Gastroesophageal sphincter (tissue), 4 donors: ENCODE data around the gene CHD6. TPM values are rescaled to one million over a fixed set of nuclear protein-coding genes. Genes with fewer than 3 reads are reported as not detected.

Experiments
- ATAC-seq: fragments of 150-250 bp; one replicate; pipeline ENCODE4 v1.9.1; 2016; ENCODE audit warnings: mild to moderate bottlenecking, moderate library complexity
- H3K27ac ChIP-seq, 4 donors: fragments of 200-600 bp; sonication (generic) in 3 of 4; 1 replicate in 3 of 4; 2 replicates in 1 of 4; pipeline ENCODE4 v1.5.1; 2016 to 2019
- H3K27me3 ChIP-seq: fragments of 200-600 bp; sonication (generic); one replicate; pipeline ENCODE4 v1.5.1; 2019
- H3K36me3 ChIP-seq, 2 donors: fragments of 200-600 bp; sonication (generic); one replicate each; pipeline ENCODE4 v1.5.1; 2019; ENCODE audit warnings: control low read depth in 1 of 2
- H3K4me1 ChIP-seq, 3 donors: fragments of 200-600 bp; sonication (generic); 1 replicate in 2 of 3; 2 replicates in 1 of 3; pipeline ENCODE4 v1.5.1; 2016 to 2019; ENCODE audit warnings: control low read depth in 2 of 3
- H3K4me3 ChIP-seq, 2 donors: fragments of 200-600 bp; sonication (generic); one replicate each; pipeline ENCODE4 v1.5.1; 2019; ENCODE audit warnings: mild to moderate bottlenecking in 1 of 2, moderate library complexity in 1 of 2
- H3K9me3 ChIP-seq, 3 donors: fragments of 200-600 bp; sonication (generic); one replicate each; pipeline ENCODE4 v1.5.1; 2017 to 2019; ENCODE audit warnings: control low read depth in 2 of 3
- EP300 ChIP-seq: sonication (generic); formaldehyde crosslinking; IDR thresholded peaks from one replicate; pipeline ENCODE4 v1.6.1; 2017; ENCODE audit warnings: antibody characterized with exemption, mild to moderate bottlenecking
- POLR2A ChIP-seq, 2 donors: fragments of 450-650 bp; IDR thresholded peaks; one replicate each; pipeline ENCODE4 v1.6.1; 2017; ENCODE audit warnings: antibody characterized with exemption in 2 of 2, mild to moderate bottlenecking in 2 of 2, moderate library complexity in 1 of 2
- POLR2AphosphoS5 ChIP-seq: sonication (generic); formaldehyde crosslinking; IDR thresholded peaks from one replicate; pipeline ENCODE4 v1.6.1; 2017; ENCODE audit warnings: antibody characterized with exemption
- WGBS, 2 donors: methylation state at CpG; one replicate each; pipeline ENCODE4 v1.1.5; 2018; ENCODE audit warnings: low coverage in 1 of 2; 5-methylcytosine and 5-hydroxymethylcytosine counted together
- total RNA-seq, 4 donors: library from RNA; depleted of rRNA; stranded (reverse); fragments of >200 nt; gene quantifications; one replicate each; pipeline ENCODE4 v1.1.0, GENCODE V29; 2016
- TF ChIP-seq, protein P1 (sequence below), 4 experiments: fragments of 200-600 bp in 2 of 4; fragments of 450-650 bp in 2 of 4; sonication (generic) in 1 of 4; IDR thresholded peaks; one replicate each; pipeline ENCODE4 v1.5.1; 2017 to 2019; ENCODE audit warnings: antibody characterized with exemption in 4 of 4, mild to moderate bottlenecking in 2 of 4, moderate library complexity in 2 of 4

The CHD6 gene
- total RNA-seq, 4 donors from 2014 or later = 37.4 to 58.3 (median 40.4) TPM

DNA sequence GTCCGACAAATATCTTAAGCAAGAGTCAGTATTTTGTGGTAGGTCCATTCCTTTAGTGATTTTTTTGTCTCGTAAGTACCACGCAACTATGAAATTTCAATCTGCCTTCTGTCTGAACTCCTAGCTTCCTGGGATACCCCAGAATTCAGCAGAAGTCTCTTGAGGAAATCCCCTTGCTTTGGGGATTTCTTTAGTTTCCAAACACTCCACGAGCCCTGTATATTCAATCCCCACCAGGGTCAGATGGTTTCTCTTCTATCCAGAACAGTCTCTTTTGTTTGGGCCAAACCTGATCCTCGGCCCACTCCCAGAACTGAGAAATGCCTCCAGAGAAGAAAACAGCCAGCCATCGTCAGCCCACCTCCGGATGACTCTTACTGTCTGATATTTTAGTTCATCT lies 113.0 kb downstream of the CHD6 start:
- WGBS, 2 donors = 85 to 98% methylated on average over 6 to 7 of the region's 7 CpGs
- TF ChIP-seq, protein P1, sequence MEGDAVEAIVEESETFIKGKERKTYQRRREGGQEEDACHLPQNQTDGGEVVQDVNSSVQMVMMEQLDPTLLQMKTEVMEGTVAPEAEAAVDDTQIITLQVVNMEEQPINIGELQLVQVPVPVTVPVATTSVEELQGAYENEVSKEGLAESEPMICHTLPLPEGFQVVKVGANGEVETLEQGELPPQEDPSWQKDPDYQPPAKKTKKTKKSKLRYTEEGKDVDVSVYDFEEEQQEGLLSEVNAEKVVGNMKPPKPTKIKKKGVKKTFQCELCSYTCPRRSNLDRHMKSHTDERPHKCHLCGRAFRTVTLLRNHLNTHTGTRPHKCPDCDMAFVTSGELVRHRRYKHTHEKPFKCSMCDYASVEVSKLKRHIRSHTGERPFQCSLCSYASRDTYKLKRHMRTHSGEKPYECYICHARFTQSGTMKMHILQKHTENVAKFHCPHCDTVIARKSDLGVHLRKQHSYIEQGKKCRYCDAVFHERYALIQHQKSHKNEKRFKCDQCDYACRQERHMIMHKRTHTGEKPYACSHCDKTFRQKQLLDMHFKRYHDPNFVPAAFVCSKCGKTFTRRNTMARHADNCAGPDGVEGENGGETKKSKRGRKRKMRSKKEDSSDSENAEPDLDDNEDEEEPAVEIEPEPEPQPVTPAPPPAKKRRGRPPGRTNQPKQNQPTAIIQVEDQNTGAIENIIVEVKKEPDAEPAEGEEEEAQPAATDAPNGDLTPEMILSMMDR (IDR thresholded peaks at IDR 0.05) = no peak
- H3K36me3 ChIP-seq = no peaks in the 10 kb centered on the region
- no peak overlapping the region for H3K4me3 ChIP-seq
- H3K9me3 ChIP-seq = peaks cover 0 to 9% (median 0%) of the 10 kb centered on the region in 3 donors
- H3K27ac ChIP-seq = no peak overlapping the region
- no peaks in the 10 kb centered on the region for H3K27me3 ChIP-seq
- ATAC-seq = no peak
- peaks cover 3 to 53% (median 8%) of the 10 kb centered on the region in 3 donors for H3K4me1 ChIP-seq

DNA sequence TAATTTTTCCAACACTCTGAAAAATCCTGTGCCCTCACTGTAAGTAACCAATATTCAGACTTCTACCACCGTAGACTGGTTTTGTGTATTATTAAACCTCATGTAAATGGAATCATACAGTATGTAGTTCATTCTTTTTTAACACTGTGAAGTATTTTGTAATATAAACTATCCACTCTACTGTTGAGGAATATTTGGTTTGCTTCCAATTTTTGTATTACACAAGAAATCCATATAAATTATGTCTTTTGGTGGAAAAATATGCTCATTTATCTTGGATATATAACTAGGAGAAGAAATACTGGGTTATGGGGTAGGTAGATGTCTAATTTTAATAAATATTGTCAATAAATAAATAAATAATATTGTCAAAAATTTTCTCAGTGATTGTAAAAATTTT lies 116.8 kb downstream of the CHD6 start:
- H3K4me3 ChIP-seq = no peak overlapping the region
- ATAC-seq = no peak
- no peaks in the 10 kb centered on the region for H3K27me3 ChIP-seq
- H3K36me3 ChIP-seq = peaks cover 0 to 27% of the 10 kb centered on the region in 2 donors
- peaks cover 0 to 9% (median 0%) of the 10 kb centered on the region in 3 donors for H3K9me3 ChIP-seq
- peaks cover 3 to 29% (median 3%) of the 10 kb centered on the region in 3 donors for H3K4me1 ChIP-seq
- H3K27ac ChIP-seq = no peak overlapping the region
- TF ChIP-seq POLR2A (IDR thresholded peaks at IDR 0.05) = no peak
- no peak for TF ChIP-seq EP300
- no peak for TF ChIP-seq POLR2AphosphoS5
- TF ChIP-seq, protein P1 (IDR thresholded peaks at IDR 0.05) = no peak
- 0 to 8% methylated on average over 1 of the region's 1 CpG for WGBS, 2 donors

DNA sequence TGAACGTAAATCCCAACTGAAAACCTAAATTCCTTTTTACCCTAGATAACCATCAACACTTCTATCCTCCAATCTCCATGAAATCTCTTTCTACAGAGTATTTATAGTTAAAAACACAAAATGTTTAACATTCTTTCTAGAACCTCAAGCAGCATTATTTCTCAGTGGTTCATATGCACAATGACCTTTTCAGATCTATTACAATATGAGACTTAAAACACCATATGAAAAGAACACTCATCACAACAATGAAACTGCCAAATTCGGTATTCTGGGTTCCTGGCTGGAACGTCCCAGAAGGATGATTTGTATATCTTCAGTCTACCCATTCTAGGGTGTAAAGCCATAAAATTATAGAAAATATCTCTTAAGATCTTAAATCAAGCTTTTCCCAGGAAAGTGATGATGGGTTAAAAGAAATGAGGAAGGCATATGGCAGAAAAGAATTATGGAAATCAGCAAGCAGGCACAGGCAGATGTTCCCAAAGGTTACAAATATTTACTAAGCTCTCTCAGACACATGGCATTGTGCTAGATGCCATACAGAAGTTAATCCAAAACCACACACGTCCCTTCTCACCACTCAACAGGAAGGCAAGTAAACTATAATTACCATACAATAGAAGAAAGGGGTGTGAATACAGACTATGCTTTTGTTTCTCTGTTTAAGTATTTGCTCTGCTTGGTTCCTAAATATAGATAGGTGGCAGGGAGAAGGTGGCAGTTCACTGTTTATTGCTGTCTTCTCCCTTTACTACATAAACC lies 118.0 kb downstream of the CHD6 start:
- Histone ChIP-seq H3K27me3 (no peaks in the 10 kb centered on the region), H3K9me3 (peaks cover 0 to 8% (median 0%) of the 10 kb centered on the region in 3 donors), H3K4me3 (no peak overlapping the region), H3K4me1 (peaks cover 3 to 28% (median 3%) of the 10 kb centered on the region in 3 donors), H3K36me3 (peaks cover 0 to 39% of the 10 kb centered on the region in 2 donors), H3K27ac (no peak overlapping the region)
- TF ChIP-seq POLR2AphosphoS5 (no peak), EP300 (no peak), POLR2A (IDR thresholded peaks at IDR 0.05) (no peak)
- TF ChIP-seq, protein P1 (IDR thresholded peaks at IDR 0.05) = no peak
- ATAC-seq = no peak
- 37 to 65% methylated on average over 4 of the region's 4 CpGs for whole genome bisulfite sequencing, 2 donors

DNA sequence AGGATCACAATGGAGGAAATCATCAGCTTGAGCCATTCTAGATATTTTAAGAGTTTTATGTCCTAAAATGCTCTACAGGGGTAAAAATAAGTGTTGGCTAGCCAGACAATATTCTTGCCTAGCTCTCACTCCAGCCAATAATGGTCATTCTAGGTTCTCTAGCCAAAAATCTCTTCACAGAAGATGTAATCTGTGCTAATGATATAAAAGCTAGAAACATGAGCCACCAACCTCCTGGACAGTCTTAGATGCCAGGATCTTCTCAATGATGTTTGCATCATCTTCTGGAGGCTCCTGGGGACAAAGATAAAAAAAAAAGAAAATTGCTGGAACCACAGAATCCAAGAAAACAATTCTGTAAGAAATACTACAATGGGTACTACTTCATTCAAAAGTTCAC lies 119.1 kb downstream of the CHD6 start:
- no peak for ATAC-seq
- Histone ChIP-seq H3K9me3 (no peaks in the 10 kb centered on the region), H3K27ac (no peak overlapping the region), H3K27me3 (no peaks in the 10 kb centered on the region), H3K36me3 (peaks cover 0 to 46% of the 10 kb centered on the region in 2 donors), H3K4me3 (no peak overlapping the region), H3K4me1 (peaks cover 3 to 28% (median 3%) of the 10 kb centered on the region in 3 donors)
- TF ChIP-seq EP300 = no peak
- no peak for TF ChIP-seq POLR2AphosphoS5
- TF ChIP-seq, protein P1 (IDR thresholded peaks at IDR 0.05) = no peak
- no peak for TF ChIP-seq POLR2A (IDR thresholded peaks at IDR 0.05)

DNA sequence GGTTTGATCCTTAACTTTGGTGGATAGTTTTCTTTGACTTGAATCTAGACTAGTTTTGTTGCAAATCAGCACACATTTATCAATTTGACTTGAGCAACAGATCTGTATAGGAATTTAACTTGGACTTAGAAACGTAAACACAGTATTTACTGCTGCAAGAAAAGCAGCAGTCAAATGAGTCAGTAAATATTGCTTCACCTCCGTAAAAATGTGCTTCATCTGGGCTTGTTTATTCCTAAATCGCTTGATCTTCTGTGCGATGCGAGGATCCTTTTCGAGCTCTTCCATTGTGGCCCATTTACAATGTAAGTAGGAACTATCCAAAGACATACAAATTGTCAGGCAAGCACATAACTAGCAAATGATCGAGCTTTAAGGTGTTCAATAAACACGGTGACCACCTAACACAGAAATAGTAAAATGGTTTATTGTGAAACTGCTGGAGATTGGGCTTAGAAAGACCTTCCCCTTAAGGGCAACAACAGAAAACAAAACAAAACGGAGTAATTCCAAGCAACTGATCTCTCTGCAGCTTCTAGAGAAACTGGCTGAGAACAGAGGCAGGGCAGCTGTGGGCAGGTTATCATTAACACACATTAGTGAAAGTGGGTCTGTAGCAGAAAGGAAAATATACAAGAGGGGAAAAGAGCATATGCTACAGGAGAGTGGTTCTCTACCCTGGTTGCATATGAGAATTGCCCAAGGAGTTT lies 120.8 kb downstream of the CHD6 start:
- Histone ChIP-seq H3K27ac (no peak overlapping the region), H3K4me1 (peaks cover 3 to 28% (median 3%) of the 10 kb centered on the region in 3 donors), H3K4me3 (no peak overlapping the region), H3K27me3 (no peaks in the 10 kb centered on the region), H3K36me3 (peaks cover 0 to 62% of the 10 kb centered on the region in 2 donors), H3K9me3 (no peaks in the 10 kb centered on the region)
- WGBS, 2 donors = 90 to 91% methylated on average over 6 to 9 of the region's 9 CpGs
- ATAC-seq = no peak
- TF ChIP-seq POLR2A (IDR thresholded peaks at IDR 0.05) (no peak), POLR2AphosphoS5 (no peak), EP300 (no peak)
- TF ChIP-seq, protein P1 (IDR thresholded peaks at IDR 0.05) = no peak
